Spleen (tissue), 11 donors: ENCODE data around the gene PDLIM5. TPM values are rescaled to one million over a fixed set of nuclear protein-coding genes. Genes with fewer than 3 reads are reported as not detected.

ENCODE experiments used
- DNase-seq: peaks from one replicate; pipeline ENCODE4 v3.0.0-alpha.2; 2020
- H3K27ac ChIP-seq, 8 donors: fragments of 200-600 bp; sonication (generic) in 7 of 8; 1 replicate in 4 of 8; 2 replicates in 4 of 8; pipeline versions ENCODE4 v1.5.0 to v1.8.0; 2016 to 2021; ENCODE audit warnings: inconsistent platforms in 4 of 8, mild to moderate bottlenecking in 4 of 8, moderate library complexity in 1 of 8
- H3K27me3 ChIP-seq, 7 donors: fragments of 200-600 bp; sonication (generic) in 6 of 7; replicated peaks in 1 of 7; 1 replicate in 4 of 7; 2 replicates in 3 of 7; pipeline versions ENCODE4 v1.5.0 to v1.8.0; 2016 to 2021; ENCODE audit warnings: inconsistent platforms in 3 of 7, mild to moderate bottlenecking in 1 of 7
- H3K36me3 ChIP-seq, 6 donors: fragments of 200-600 bp; sonication (generic) in 5 of 6; 1 replicate in 4 of 6; 2 replicates in 2 of 6; pipeline versions ENCODE4 v1.5.0 to v1.8.0; 2016 to 2021; ENCODE audit warnings: inconsistent platforms in 2 of 6
- H3K4me1 ChIP-seq, 6 donors: fragments of 200-600 bp; sonication (generic) in 5 of 6; 1 replicate in 3 of 6; 2 replicates in 3 of 6; pipeline versions ENCODE4 v1.5.0 to v1.8.0; 2016 to 2021; ENCODE audit warnings: inconsistent platforms in 3 of 6
- H3K4me3 ChIP-seq, 8 donors: fragments of 200-600 bp; sonication (generic) in 7 of 8; 1 replicate in 4 of 8; 2 replicates in 4 of 8; pipeline versions ENCODE4 v1.5.0 to v1.8.0; 2016 to 2021; ENCODE audit warnings: inconsistent platforms in 4 of 8, mild to moderate bottlenecking in 4 of 8, moderate library complexity in 2 of 8
- H3K9me3 ChIP-seq, 8 donors: fragments of 200-600 bp; sonication (generic) in 7 of 8; 1 replicate in 4 of 8; 2 replicates in 4 of 8; pipeline versions ENCODE4 v1.5.0 to v1.8.0; 2016 to 2021; ENCODE audit warnings: inconsistent platforms in 4 of 8
- POLR2A ChIP-seq, 3 donors: fragments of 450-650 bp; IDR thresholded peaks; one replicate each; pipeline ENCODE4 v1.5.1; 2017; ENCODE audit warnings: antibody characterized with exemption in 3 of 3, mild to moderate bottlenecking in 1 of 3
- POLR2AphosphoS5 ChIP-seq, 3 donors: sonication (generic); formaldehyde crosslinking; IDR thresholded peaks; one replicate each; pipeline ENCODE4 v1.5.1; 2017; ENCODE audit warnings: antibody characterized with exemption in 3 of 3
- WGBS, 5 donors: extraction: QIAGEN DNeasy Blood & Tissue Kit in 3 of 5; methylation state at CpG; one replicate each; pipeline versions ENCODE4 v1.1.5 to v1.1.7; 2013 to 2018; 5-methylcytosine and 5-hydroxymethylcytosine counted together
- intact Hi-C: fragments of 100-400 bp; cut with DNase I; formaldehyde crosslinking; loops from one replicate; pipeline ENCODE4 v1.15.0; 2023; ENCODE audit warnings: low total_unique reads
- polyA plus RNA-seq, 3 donors: library from polyadenylated mRNA; stranded (reverse); fragments of 200-250 nt; gene quantifications; one replicate each; pipeline ENCODE4 v1.2.1, GENCODE V29; 2013
- total RNA-seq, 7 donors: library from RNA; depleted of rRNA in 3 of 7; stranded (reverse); fragments of >200 nt in 3 of 7; fragmentation: NEBNext Ultra II Directional in 4 of 7; extraction: Animal tissue kit (Norgen Biotek cat#: 25700) in 4 of 7; gene quantifications; one replicate each; pipeline versions ENCODE4 v1.1.0 to v1.2.1, GENCODE V29; 2016 to 2021
- TF ChIP-seq, protein P1 (sequence below), 11 experiments: fragments of 200-600 bp in 7 of 11; fragments of 450-650 bp in 4 of 11; sonication (generic) in 4 of 11; IDR thresholded peaks in 8 of 11; conservative IDR thresholded peaks in 3 of 11; 1 replicate in 7 of 11; 2 replicates in 4 of 11; pipeline versions ENCODE4 v1.4.0 to v1.8.0; 2016 to 2021; ENCODE audit warnings: antibody characterized with exemption in 11 of 11, inconsistent platforms in 4 of 11, mild to moderate bottlenecking in 1 of 11
- donor health status: healthy with polysubstance abuse.
- donor health status: DM: no; HTN: no; CAD: no; lungs with moderate emphysema.
- donor health status: DM: no; HTN: no; CAD: no.
- donor health status: Bipolar disorder and iron deficiency.
- donor health status: healthy.
- donor health status: DM: no; HTN: no; CAD: no.
- donor health status: DM: yes; HTN: yes; CAD: no.

The PDLIM5 gene
- total and polyA plus RNA-seq, 10 donors = 9.4 to 182 (median 74.9) TPM

GRCh38 chr4:94576210-94576609 is 124.5 kb downstream of the PDLIM5 start:
- DNase-seq = no peak
- H3K4me1 ChIP-seq = peaks cover 0 to 25% (median 0%) of the 10 kb centered on the region in 6 donors
- 29 to 75% (median 56%) methylated on average over 3 of the region's 3 CpGs for WGBS, 5 donors
- no peak overlapping the region for H3K4me3 ChIP-seq
- no peak overlapping the region for H3K27ac ChIP-seq
- H3K9me3 ChIP-seq = no peaks in the 10 kb centered on the region
- no peak for TF ChIP-seq POLR2A (IDR thresholded peaks at IDR 0.05)
- TF ChIP-seq POLR2AphosphoS5 (IDR thresholded peaks at IDR 0.05) = no peak
- TF ChIP-seq, protein P1, sequence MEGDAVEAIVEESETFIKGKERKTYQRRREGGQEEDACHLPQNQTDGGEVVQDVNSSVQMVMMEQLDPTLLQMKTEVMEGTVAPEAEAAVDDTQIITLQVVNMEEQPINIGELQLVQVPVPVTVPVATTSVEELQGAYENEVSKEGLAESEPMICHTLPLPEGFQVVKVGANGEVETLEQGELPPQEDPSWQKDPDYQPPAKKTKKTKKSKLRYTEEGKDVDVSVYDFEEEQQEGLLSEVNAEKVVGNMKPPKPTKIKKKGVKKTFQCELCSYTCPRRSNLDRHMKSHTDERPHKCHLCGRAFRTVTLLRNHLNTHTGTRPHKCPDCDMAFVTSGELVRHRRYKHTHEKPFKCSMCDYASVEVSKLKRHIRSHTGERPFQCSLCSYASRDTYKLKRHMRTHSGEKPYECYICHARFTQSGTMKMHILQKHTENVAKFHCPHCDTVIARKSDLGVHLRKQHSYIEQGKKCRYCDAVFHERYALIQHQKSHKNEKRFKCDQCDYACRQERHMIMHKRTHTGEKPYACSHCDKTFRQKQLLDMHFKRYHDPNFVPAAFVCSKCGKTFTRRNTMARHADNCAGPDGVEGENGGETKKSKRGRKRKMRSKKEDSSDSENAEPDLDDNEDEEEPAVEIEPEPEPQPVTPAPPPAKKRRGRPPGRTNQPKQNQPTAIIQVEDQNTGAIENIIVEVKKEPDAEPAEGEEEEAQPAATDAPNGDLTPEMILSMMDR (IDR thresholded peaks at IDR 0.05 in 8 of 11, conservative IDR thresholded peaks at IDR 0.05 in 3 of 11) = no peak
- peaks cover 0 to 16% (median 6%) of the 10 kb centered on the region in 6 donors for H3K36me3 ChIP-seq
- intact Hi-C loops = loop anchor here (10.0 kb wide), 1 partner anchor 111 kb away; no protein-coding TSS in a partner anchor
- H3K27me3 ChIP-seq = no peaks in the 10 kb centered on the region

DNA sequence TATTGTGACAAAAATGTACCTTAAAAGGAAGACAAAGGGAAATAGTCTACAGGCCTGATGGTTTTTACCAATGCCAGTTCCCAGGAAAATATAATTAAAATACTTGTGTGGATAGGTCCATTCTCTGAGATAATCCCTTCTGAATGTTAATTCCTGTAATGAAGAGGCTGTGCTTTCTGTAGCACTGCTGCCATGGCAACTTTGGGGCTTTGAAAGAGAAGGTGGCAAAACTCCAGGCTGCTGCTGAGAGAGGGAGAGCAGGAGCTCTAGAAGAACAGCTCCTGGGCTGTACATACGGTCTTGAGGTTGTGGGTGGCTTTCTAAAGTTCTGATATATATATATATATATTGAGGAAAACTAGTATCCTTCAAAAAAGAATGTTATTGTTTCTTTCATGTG is 125.4 kb downstream of the PDLIM5 start:
- peaks cover 0 to 16% (median 0%) of the 10 kb centered on the region in 6 donors for H3K4me1 ChIP-seq
- TF ChIP-seq POLR2AphosphoS5 (IDR thresholded peaks at IDR 0.05) = no peak
- TF ChIP-seq, protein P1 (IDR thresholded peaks at IDR 0.05 in 8 of 11, conservative IDR thresholded peaks at IDR 0.05 in 3 of 11) = no peak
- no peak for TF ChIP-seq POLR2A (IDR thresholded peaks at IDR 0.05)
- H3K4me3 ChIP-seq = no peak overlapping the region
- no peaks in the 10 kb centered on the region for H3K9me3 ChIP-seq
- no peak overlapping the region for H3K27ac ChIP-seq
- H3K36me3 ChIP-seq = peaks cover 0 to 16% (median 6%) of the 10 kb centered on the region in 6 donors
- H3K27me3 ChIP-seq = no peaks in the 10 kb centered on the region
- no peak for DNase-seq
- 74 to 92% (median 82%) methylated on average over 1 of the region's 1 CpG for WGBS, 5 donors
- intact Hi-C loops = loop anchor here (10.0 kb wide), 1 partner anchor 112 kb away; no protein-coding TSS in a partner anchor

DNA sequence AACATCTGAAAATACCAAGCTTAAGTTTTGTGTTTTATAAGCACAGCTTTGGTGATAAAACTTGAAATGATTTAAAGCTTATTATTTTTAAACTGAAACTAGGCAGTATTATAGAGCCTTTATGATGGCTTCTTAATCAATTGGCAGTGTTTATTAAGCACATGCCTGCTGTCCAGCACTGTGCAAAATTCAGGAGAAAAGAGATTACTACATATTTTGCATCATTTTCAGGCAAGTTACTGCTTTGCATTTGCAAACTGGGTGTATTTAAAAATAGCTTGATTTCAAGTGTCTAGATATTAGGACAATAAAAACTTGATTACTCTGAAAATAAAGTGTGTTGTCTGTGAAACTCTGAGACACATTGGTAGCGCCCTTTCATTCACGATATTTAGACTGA is 126.5 kb downstream of the PDLIM5 start:
- Histone ChIP-seq H3K4me3 (no peak overlapping the region), H3K27me3 (no peaks in the 10 kb centered on the region), H3K4me1 (peaks cover 0 to 15% (median 0%) of the 10 kb centered on the region in 6 donors), H3K9me3 (no peaks in the 10 kb centered on the region), H3K36me3 (peaks cover 0 to 16% (median 6%) of the 10 kb centered on the region in 6 donors), H3K27ac (no peak overlapping the region)
- TF ChIP-seq, protein P1 (IDR thresholded peaks at IDR 0.05 in 8 of 11, conservative IDR thresholded peaks at IDR 0.05 in 3 of 11) = no peak
- TF ChIP-seq POLR2A (IDR thresholded peaks at IDR 0.05) (no peak), POLR2AphosphoS5 (IDR thresholded peaks at IDR 0.05) (no peak)
- intact Hi-C loops = loop anchor here (10.0 kb wide), 1 partner anchor 113 kb away; no protein-coding TSS in a partner anchor
- DNase-seq = no peak
- 84 to 91% (median 88%) methylated on average over 2 of the region's 2 CpGs for WGBS, 5 donors

DNA sequence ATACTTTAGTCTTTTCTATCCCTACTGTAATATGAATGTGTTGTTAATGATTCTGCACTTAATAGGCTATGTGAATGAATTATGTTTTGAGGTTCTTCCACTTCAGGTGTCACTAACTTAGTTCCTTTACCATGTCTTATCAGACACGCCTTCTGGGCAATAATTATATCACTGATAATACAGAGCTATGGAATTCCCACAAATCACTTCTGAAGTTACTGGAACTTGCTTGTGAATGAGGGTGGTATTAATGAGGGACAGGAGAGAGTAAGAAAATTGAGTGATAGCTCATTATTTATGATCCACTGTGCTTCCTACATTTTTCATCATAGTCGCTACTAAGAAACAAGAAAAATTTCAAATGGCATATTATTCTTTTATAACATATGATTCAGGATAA is 130.0 kb downstream of the PDLIM5 start:
- intact Hi-C loops = no loop called here
- no peak for DNase-seq
- Histone ChIP-seq H3K36me3 (peaks cover 0 to 21% (median 10%) of the 10 kb centered on the region in 6 donors), H3K4me1 (peaks cover 0 to 5% (median 0%) of the 10 kb centered on the region in 6 donors), H3K9me3 (no peaks in the 10 kb centered on the region), H3K27me3 (no peaks in the 10 kb centered on the region), H3K4me3 (no peak overlapping the region), H3K27ac (no peak overlapping the region)
- WGBS, 5 donors = 93 to 99% (median 96%) methylated on average over 2 of the region's 2 CpGs
- TF ChIP-seq POLR2AphosphoS5 (IDR thresholded peaks at IDR 0.05) = no peak
- TF ChIP-seq POLR2A (IDR thresholded peaks at IDR 0.05) = no peak
- TF ChIP-seq, protein P1 (IDR thresholded peaks at IDR 0.05 in 8 of 11, conservative IDR thresholded peaks at IDR 0.05 in 3 of 11) = no peak
